ENCODE measurements around the gene CYP3A4.
A peak's percentile ranks its signal among the peaks of the same experiment; 100 is the strongest.

CYP3A4 gene

DNA sequence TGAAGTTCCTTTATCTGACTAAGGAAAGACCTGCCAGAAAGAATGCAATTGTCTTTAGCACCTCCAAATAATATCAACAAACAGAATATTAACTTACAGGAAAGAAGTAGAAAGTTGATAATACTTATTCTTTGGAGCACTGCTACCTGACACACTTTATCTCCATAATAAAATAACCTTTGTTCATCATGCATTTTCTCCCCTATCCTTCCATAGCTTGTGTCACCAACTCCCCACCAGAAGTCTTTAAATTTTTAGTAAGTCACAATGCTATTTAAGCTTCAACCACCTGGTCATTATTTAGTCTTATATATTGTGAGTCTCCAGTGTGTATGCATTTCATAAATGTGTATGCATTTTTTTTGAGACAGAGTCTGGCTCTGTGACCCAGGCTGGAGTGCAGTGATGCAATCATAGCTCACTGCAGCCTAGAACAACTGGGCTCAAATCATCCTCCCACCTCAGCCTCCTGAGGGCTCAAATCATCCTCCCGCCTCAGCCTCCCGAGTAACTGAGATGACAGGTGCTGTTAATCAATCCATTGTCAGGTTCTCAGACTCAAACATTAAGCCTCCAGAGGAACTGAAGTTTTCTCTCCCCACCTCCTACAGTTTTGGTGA lies 36.5 kb upstream of the CYP3A4 start:
- Histone ChIP-seq H3K4me1 (ENCODE audit: control insufficient read depth, insufficient read depth, low read length) (no peaks in the 10 kb centered on the region), H3K27ac (ENCODE audit: extremely low read depth, low read depth, low read length) (no peak overlapping the region), H3K9me3 (ENCODE audit: control insufficient read depth, insufficient read depth, low read depth, low read length) (no peaks in the 10 kb centered on the region), H3K36me3 (ENCODE audit: control insufficient read depth in 2 of 2, insufficient read depth in 1 of 2, low read length in 2 of 2) (no peaks in the 10 kb centered on the region), H3K4me3 (ENCODE audit: low read depth, low read length) (no peak overlapping the region)
- POLR2A ChIA-PET, result no interaction called here
- TF ChIP-seq ZNF248 (tag by site-specific recombination; IDR thresholded peaks at IDR 0.05), result no peak
- TF ChIP-seq ZNF530 (tag by site-specific recombination; IDR thresholded peaks at IDR 0.05; ENCODE audit: low read depth), result peak; percentile 98
- TF ChIP-seq ZBTB21 (tag by site-specific recombination; IDR thresholded peaks at IDR 0.05), result no peak
- CTCF ChIA-PET, result no interaction called here

GRCh38 chr7:99808766-99809165 lies 24.8 kb upstream of the CYP3A4 start:
- POLR2A ChIA-PET, result no interaction called here
- TF ChIP-seq ZBTB20 (tag by site-specific recombination; IDR thresholded peaks at IDR 0.05) (no peak), ZSCAN5A (tag by site-specific recombination; IDR thresholded peaks at IDR 0.05) (no peak), ZNF555 (tag by site-specific recombination; conservative IDR thresholded peaks at IDR 0.05) (no peak), ZNF23 (tag by site-specific recombination; IDR thresholded peaks at IDR 0.05; ENCODE audit: borderline replicate concordance) (no peak)
- TF ChIP-seq, protein P1, sequence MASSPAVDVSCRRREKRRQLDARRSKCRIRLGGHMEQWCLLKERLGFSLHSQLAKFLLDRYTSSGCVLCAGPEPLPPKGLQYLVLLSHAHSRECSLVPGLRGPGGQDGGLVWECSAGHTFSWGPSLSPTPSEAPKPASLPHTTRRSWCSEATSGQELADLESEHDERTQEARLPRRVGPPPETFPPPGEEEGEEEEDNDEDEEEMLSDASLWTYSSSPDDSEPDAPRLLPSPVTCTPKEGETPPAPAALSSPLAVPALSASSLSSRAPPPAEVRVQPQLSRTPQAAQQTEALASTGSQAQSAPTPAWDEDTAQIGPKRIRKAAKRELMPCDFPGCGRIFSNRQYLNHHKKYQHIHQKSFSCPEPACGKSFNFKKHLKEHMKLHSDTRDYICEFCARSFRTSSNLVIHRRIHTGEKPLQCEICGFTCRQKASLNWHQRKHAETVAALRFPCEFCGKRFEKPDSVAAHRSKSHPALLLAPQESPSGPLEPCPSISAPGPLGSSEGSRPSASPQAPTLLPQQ (tag by site-specific recombination; IDR thresholded peaks at IDR 0.05), result no peak
- TF ChIP-seq, protein P2, sequence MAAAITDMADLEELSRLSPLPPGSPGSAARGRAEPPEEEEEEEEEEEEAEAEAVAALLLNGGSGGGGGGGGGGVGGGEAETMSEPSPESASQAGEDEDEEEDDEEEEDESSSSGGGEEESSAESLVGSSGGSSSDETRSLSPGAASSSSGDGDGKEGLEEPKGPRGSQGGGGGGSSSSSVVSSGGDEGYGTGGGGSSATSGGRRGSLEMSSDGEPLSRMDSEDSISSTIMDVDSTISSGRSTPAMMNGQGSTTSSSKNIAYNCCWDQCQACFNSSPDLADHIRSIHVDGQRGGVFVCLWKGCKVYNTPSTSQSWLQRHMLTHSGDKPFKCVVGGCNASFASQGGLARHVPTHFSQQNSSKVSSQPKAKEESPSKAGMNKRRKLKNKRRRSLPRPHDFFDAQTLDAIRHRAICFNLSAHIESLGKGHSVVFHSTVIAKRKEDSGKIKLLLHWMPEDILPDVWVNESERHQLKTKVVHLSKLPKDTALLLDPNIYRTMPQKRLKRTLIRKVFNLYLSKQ (tag by site-specific recombination; IDR thresholded peaks at IDR 0.05; ENCODE audit: borderline replicate concordance), result no peak
- TF ChIP-seq, protein P3, sequence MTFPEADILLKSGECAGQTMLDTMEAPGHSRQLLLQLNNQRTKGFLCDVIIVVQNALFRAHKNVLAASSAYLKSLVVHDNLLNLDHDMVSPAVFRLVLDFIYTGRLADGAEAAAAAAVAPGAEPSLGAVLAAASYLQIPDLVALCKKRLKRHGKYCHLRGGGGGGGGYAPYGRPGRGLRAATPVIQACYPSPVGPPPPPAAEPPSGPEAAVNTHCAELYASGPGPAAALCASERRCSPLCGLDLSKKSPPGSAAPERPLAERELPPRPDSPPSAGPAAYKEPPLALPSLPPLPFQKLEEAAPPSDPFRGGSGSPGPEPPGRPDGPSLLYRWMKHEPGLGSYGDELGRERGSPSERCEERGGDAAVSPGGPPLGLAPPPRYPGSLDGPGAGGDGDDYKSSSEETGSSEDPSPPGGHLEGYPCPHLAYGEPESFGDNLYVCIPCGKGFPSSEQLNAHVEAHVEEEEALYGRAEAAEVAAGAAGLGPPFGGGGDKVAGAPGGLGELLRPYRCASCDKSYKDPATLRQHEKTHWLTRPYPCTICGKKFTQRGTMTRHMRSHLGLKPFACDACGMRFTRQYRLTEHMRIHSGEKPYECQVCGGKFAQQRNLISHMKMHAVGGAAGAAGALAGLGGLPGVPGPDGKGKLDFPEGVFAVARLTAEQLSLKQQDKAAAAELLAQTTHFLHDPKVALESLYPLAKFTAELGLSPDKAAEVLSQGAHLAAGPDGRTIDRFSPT (tag by site-specific recombination; IDR thresholded peaks at IDR 0.05), result no peak
- TF ChIP-seq, protein P4, sequence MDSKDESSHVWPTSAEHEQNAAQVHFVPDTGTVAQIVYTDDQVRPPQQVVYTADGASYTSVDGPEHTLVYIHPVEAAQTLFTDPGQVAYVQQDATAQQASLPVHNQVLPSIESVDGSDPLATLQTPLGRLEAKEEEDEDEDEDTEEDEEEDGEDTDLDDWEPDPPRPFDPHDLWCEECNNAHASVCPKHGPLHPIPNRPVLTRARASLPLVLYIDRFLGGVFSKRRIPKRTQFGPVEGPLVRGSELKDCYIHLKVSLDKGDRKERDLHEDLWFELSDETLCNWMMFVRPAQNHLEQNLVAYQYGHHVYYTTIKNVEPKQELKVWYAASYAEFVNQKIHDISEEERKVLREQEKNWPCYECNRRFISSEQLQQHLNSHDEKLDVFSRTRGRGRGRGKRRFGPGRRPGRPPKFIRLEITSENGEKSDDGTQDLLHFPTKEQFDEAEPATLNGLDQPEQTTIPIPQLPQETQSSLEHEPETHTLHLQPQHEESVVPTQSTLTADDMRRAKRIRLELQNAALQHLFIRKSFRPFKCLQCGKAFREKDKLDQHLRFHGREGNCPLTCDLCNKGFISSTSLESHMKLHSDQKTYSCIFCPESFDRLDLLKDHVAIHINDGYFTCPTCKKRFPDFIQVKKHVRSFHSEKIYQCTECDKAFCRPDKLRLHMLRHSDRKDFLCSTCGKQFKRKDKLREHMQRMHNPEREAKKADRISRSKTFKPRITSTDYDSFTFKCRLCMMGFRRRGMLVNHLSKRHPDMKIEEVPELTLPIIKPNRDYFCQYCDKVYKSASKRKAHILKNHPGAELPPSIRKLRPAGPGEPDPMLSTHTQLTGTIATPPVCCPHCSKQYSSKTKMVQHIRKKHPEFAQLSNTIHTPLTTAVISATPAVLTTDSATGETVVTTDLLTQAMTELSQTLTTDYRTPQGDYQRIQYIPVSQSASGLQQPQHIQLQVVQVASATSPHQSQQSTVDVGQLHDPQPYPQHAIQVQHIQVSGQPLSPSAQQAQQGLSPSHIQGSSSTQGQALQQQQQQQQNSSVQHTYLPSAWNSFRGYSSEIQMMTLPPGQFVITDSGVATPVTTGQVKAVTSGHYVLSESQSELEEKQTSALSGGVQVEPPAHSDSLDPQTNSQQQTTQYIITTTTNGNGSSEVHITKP (tag by site-specific recombination; IDR thresholded peaks at IDR 0.05), result no peak
- Histone ChIP-seq H3K36me3 (ENCODE audit: control insufficient read depth in 2 of 2, insufficient read depth in 1 of 2, low read length in 2 of 2) (no peaks in the 10 kb centered on the region), H3K27ac (ENCODE audit: extremely low read depth, low read depth, low read length) (no peak overlapping the region), H3K4me3 (ENCODE audit: low read depth, low read length) (no peak overlapping the region), H3K4me1 (ENCODE audit: control insufficient read depth, insufficient read depth, low read length) (no peaks in the 10 kb centered on the region), H3K9me3 (ENCODE audit: control insufficient read depth, insufficient read depth, low read depth, low read length) (no peaks in the 10 kb centered on the region)
- CTCF ChIA-PET, result no interaction called here

All from HEK293 (cell line).